SIG-M5 treated with dmso at 0.1 percent for 504 hours (cell line): ENCODE measurements around the gene MEIS2.

Experiments
- DNase-seq: peaks from one replicate; lab custom pipeline; 2025; ENCODE audit not compliant: unreplicated experiment; lab: John Stamatoyannopoulos, UW

The MEIS2 gene

DNA sequence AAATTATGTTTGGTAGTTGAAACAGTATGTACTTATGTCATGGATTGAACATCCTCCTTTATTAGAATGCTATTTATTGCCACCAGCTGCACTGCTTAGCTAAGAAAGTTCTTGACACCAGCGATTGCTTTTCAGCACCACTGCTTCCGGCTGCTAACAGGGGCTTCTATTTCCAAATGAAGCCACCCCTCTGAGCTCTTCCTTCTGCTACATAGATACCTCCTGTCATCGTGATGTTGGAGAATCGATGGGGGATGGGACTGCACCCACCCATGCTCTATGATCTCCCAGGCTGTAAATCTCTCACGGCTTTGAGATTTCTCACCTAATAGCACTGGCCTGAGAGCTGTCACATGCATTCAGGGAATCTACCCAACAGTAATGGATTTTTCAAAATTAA lies 259.2 kb downstream of the MEIS2 start:
- no peak for DNase-seq
